ENCODE data around the gene RASGRF2.

DNA sequence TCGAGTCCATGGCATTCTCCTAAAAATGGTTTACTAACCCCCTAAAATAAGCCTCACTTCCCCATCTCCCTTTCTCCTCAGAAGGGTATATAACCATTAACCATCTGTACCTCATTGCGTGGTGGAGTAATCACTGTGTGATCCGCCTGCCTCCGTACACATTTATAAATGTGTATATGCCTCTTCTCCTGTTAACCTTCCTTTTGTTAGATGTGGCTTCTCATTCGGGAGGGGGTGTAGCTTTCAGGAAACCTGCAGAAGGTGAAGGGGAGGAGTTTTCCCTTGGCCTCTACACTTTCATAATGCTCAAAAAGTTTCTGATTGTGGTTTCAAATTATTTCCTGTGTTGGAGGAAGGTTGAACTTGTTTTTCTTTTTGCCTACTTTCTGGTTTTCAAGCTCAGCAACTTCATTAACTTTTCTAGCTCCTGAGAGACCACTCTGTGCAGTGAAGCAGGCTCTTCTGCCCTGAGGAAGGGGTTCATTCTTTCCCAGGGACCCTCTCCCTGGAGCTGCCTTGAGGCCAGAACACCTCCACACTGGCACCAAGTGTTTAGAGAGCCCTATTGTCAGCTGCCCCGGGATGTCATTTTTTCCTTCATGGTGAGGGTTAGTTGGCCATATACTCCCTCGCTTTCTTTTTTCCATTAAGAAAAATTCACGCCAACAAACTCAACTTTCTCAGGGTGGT lies 46.9 kb downstream of the RASGRF2 start:
- TF ChIP-seq, protein P1, sequence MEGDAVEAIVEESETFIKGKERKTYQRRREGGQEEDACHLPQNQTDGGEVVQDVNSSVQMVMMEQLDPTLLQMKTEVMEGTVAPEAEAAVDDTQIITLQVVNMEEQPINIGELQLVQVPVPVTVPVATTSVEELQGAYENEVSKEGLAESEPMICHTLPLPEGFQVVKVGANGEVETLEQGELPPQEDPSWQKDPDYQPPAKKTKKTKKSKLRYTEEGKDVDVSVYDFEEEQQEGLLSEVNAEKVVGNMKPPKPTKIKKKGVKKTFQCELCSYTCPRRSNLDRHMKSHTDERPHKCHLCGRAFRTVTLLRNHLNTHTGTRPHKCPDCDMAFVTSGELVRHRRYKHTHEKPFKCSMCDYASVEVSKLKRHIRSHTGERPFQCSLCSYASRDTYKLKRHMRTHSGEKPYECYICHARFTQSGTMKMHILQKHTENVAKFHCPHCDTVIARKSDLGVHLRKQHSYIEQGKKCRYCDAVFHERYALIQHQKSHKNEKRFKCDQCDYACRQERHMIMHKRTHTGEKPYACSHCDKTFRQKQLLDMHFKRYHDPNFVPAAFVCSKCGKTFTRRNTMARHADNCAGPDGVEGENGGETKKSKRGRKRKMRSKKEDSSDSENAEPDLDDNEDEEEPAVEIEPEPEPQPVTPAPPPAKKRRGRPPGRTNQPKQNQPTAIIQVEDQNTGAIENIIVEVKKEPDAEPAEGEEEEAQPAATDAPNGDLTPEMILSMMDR (IDR thresholded peaks at IDR 0.05) = no peak
- no peak for TF ChIP-seq POLR2A (IDR thresholded peaks at IDR 0.05)
